HL-60 (cell line): ENCODE results near the gene ZNF543.

ENCODE experiments used
- DNase-seq, 2 experiments: peaks; one replicate each; pipeline ENCODE4 v3.0.0-alpha.2; 2010 to 2020; ENCODE audit warnings: low read depth in 1 of 2, low spot score in 1 of 2
- H3K27ac ChIP-seq: fragments of 250-450 bp; sonication (Bioruptor Pico); replicated peaks from 2 replicates; pipeline ENCODE4 v1.5.1; 2020; ENCODE audit warnings: mild to moderate bottlenecking, moderate library complexity
- H3K27me3 ChIP-seq: fragments of 250-450 bp; sonication (Bioruptor Pico); 2 replicates; pipeline ENCODE4 v1.5.1; 2021; ENCODE audit warnings: mild to moderate bottlenecking, moderate library complexity; ENCODE audit not compliant: insufficient read depth, poor library complexity, severe bottlenecking
- H3K4me3 ChIP-seq: replicated peaks from 2 replicates; pipeline ENCODE4 v1.5.1; 2011; ENCODE audit warnings: mild to moderate bottlenecking, control low read depth, low read length; ENCODE audit not compliant: insufficient read depth
- CTCF ChIP-seq: IDR thresholded peaks from one replicate; pipeline ENCODE4 v1.5.1; 2011; ENCODE audit warnings: low read length, control low read depth, inconsistent platforms; ENCODE audit not compliant: insufficient read depth
- GABPA ChIP-seq: IDR thresholded peaks from 2 replicates; pipeline ENCODE4 v1.6.1; 2012; ENCODE audit warnings: low read depth
- POLR2AphosphoS5 ChIP-seq: IDR thresholded peaks from 2 replicates; pipeline ENCODE4 v1.6.1; 2012; ENCODE audit warnings: low read depth
- SPI1 ChIP-seq: IDR thresholded peaks from 2 replicates; pipeline ENCODE4 v1.6.1; 2012; ENCODE audit warnings: low read depth, mild to moderate bottlenecking, borderline replicate concordance
- TF ChIP-seq, protein P1 (sequence below): IDR thresholded peaks from 2 replicates; pipeline ENCODE4 v1.6.1; 2012; ENCODE audit warnings: low read depth; ENCODE audit not compliant: insufficient replicate concordance

Gene ZNF543

GRCh38 chr19:57324992-57325391, 4.7 kb downstream of the ZNF543 start:
- Histone ChIP-seq H3K4me3 (no peak overlapping the region), H3K27ac (no peak overlapping the region), H3K27me3 (no peaks in the 10 kb centered on the region)
- no peak for DNase-seq
- TF ChIP-seq SPI1: no peak
- TF ChIP-seq, protein P1, sequence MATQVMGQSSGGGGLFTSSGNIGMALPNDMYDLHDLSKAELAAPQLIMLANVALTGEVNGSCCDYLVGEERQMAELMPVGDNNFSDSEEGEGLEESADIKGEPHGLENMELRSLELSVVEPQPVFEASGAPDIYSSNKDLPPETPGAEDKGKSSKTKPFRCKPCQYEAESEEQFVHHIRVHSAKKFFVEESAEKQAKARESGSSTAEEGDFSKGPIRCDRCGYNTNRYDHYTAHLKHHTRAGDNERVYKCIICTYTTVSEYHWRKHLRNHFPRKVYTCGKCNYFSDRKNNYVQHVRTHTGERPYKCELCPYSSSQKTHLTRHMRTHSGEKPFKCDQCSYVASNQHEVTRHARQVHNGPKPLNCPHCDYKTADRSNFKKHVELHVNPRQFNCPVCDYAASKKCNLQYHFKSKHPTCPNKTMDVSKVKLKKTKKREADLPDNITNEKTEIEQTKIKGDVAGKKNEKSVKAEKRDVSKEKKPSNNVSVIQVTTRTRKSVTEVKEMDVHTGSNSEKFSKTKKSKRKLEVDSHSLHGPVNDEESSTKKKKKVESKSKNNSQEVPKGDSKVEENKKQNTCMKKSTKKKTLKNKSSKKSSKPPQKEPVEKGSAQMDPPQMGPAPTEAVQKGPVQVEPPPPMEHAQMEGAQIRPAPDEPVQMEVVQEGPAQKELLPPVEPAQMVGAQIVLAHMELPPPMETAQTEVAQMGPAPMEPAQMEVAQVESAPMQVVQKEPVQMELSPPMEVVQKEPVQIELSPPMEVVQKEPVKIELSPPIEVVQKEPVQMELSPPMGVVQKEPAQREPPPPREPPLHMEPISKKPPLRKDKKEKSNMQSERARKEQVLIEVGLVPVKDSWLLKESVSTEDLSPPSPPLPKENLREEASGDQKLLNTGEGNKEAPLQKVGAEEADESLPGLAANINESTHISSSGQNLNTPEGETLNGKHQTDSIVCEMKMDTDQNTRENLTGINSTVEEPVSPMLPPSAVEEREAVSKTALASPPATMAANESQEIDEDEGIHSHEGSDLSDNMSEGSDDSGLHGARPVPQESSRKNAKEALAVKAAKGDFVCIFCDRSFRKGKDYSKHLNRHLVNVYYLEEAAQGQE: no peak
- no peak for TF ChIP-seq CTCF
- TF ChIP-seq POLR2AphosphoS5: no peak
- TF ChIP-seq GABPA: no peak

GRCh38 chr19:57327993-57328392, 7.7 kb downstream of the ZNF543 start:
- no peak for DNase-seq
- Histone ChIP-seq H3K27ac (no peak overlapping the region), H3K27me3 (no peaks in the 10 kb centered on the region), H3K4me3 (no peak overlapping the region)
- no peak for TF ChIP-seq CTCF
- no peak for TF ChIP-seq POLR2AphosphoS5
- TF ChIP-seq, protein P1: no peak

- no peak for TF ChIP-seq POLR2AphosphoS5
- no peak for TF ChIP-seq GABPA
- TF ChIP-seq SPI1: no peak
- TF ChIP-seq, protein P1: no peak
- no peak for TF ChIP-seq CTCF
These were observed 13.9 kb downstream of the ZNF543 start for GRCh38 chr19:57334191-57334590.

More at GRCh38 chr19:57334191-57334590, 13.9 kb downstream of the ZNF543 start:
- H3K27ac ChIP-seq: no peak overlapping the region
- no peak overlapping the region for H3K4me3 ChIP-seq
- DNase-seq: no peak
- no peaks in the 10 kb centered on the region for H3K27me3 ChIP-seq
